HG03139 (cell line): ENCODE measurements around the gene WDR19.
"Not testable (repeated sequence)": the region's sequence is repeated elsewhere in the genome, so short reads cannot be mapped to it uniquely, and the experiment has no call there.

Source experiments
- ATAC-seq: cut with Tn5 transposase; IDR thresholded peaks from one replicate; pipeline ENCODE4 v1.9.1; 2021; ENCODE audit not compliant: unreplicated experiment

Gene WDR19

GRCh38 chr4:39232100-39232499 is 49.8 kb downstream of the WDR19 start:
- no peak for ATAC-seq

- no peak for ATAC-seq
Measured at GRCh38 chr4:39233114-39233513, 50.8 kb downstream of the WDR19 start.

GRCh38 chr4:39233783-39234182 is 51.5 kb downstream of the WDR19 start:
- no peak for ATAC-seq

GRCh38 chr4:39235021-39235420 is 52.7 kb downstream of the WDR19 start:
- no peak for ATAC-seq

- ATAC-seq = no peak
Measured at GRCh38 chr4:39235696-39236095, 53.4 kb downstream of the WDR19 start.

GRCh38 chr4:39237179-39237578 is 54.9 kb downstream of the WDR19 start:
- no peak for ATAC-seq

- ATAC-seq = no peak
Measured at GRCh38 chr4:39243462-39243861, 61.1 kb downstream of the WDR19 start.

- no peak for ATAC-seq
Measured at GRCh38 chr4:39255266-39255665, 72.9 kb downstream of the WDR19 start.

- no peak for ATAC-seq
Measured at GRCh38 chr4:39255871-39256270, 73.5 kb downstream of the WDR19 start.

GRCh38 chr4:39256436-39256835 is 74.1 kb downstream of the WDR19 start:
- no peak for ATAC-seq

- ATAC-seq = no peak
Measured at GRCh38 chr4:39259571-39260330, 77.4 kb downstream of the WDR19 start.

- no peak for ATAC-seq
Measured at GRCh38 chr4:39263895-39264294, 81.6 kb downstream of the WDR19 start.

GRCh38 chr4:39274503-39274902 is 92.2 kb downstream of the WDR19 start:
- no peak for ATAC-seq

- not testable (repeated sequence) for ATAC-seq
Measured at GRCh38 chr4:39277661-39278060, 95.3 kb downstream of the WDR19 start.

GRCh38 chr4:39278476-39278875 is 96.1 kb downstream of the WDR19 start:
- no peak for ATAC-seq

GRCh38 chr4:39279416-39279815 is 97.1 kb downstream of the WDR19 start:
- ATAC-seq = no peak

- ATAC-seq = no peak
Measured at GRCh38 chr4:39280770-39281169, 98.4 kb downstream of the WDR19 start.

- no peak for ATAC-seq
Measured at GRCh38 chr4:39285111-39285795, 102.9 kb downstream of the WDR19 start.

- no peak for ATAC-seq
Measured at GRCh38 chr4:39285853-39286252, 103.5 kb downstream of the WDR19 start.

GRCh38 chr4:39286263-39286662 is 103.9 kb downstream of the WDR19 start:
- ATAC-seq = no peak

- ATAC-seq = no peak
Measured at GRCh38 chr4:39287223-39287622, 104.9 kb downstream of the WDR19 start.

- ATAC-seq = no peak
Measured at GRCh38 chr4:39291686-39292085, 109.4 kb downstream of the WDR19 start.

- not testable (repeated sequence) for ATAC-seq
Measured at GRCh38 chr4:39292433-39292832, 110.1 kb downstream of the WDR19 start.
